Calu3 (cell line): ENCODE data around the gene DGKG. TPM values are rescaled to one million over a fixed set of nuclear protein-coding genes. Genes with fewer than 3 reads are reported as not detected.
A peak's percentile ranks its signal among the peaks of the same experiment; 100 is the strongest.

Experiments
- BruUV-seq: library from RNA; stranded (reverse); fragments of 400-500 nt; replicated peaks from 2 replicates; lab custom pipeline; 2021; lab: Mats Ljungman, UMichigan
- CTCF ChIA-PET: fragments of 300-600 bp; sonication (Branson Sonifier 250); formaldehyde crosslinking; loops from one replicate; lab custom pipeline; 2022; ENCODE audit warnings: antibody characterized with exemption; lab: Charles Lee
- DNase-seq: peaks from one replicate; pipeline ENCODE4 v3.0.0; 2022
- H3K27ac Mint-ChIP-seq: one replicate; pipeline ENCODE4 v1.8.0; 2022; ENCODE audit warnings: mixed read lengths; ENCODE audit not compliant: unreplicated experiment
- H3K27me3 Mint-ChIP-seq: one replicate; pipeline ENCODE4 v1.8.0; 2022; ENCODE audit warnings: mixed read lengths; ENCODE audit not compliant: unreplicated experiment
- H3K36me3 Mint-ChIP-seq: one replicate; pipeline ENCODE4 v1.8.0; 2022; ENCODE audit warnings: mild to moderate bottlenecking, moderate library complexity, mixed read lengths; ENCODE audit not compliant: insufficient read depth, unreplicated experiment
- H3K4me1 Mint-ChIP-seq: one replicate; pipeline ENCODE4 v1.8.0; 2022; ENCODE audit warnings: mild to moderate bottlenecking, low read depth, mixed read lengths; ENCODE audit not compliant: unreplicated experiment
- H3K4me3 Mint-ChIP-seq: one replicate; pipeline ENCODE4 v1.8.0; 2022; ENCODE audit warnings: mild to moderate bottlenecking, low read depth, moderate library complexity, mixed read lengths; ENCODE audit not compliant: unreplicated experiment
- H3K9me3 Mint-ChIP-seq: one replicate; pipeline ENCODE4 v1.8.0; 2022; ENCODE audit warnings: low read depth, mixed read lengths; ENCODE audit not compliant: unreplicated experiment
- intact Hi-C: fragments of 100-400 bp; cut with micrococcal nuclease; formaldehyde crosslinking; loops from one replicate; pipeline ENCODE4 v1.10.0; 2022; ENCODE audit not compliant: unreplicated experiment
- total RNA-seq: library from RNA; stranded (reverse); gene quantifications from 2 replicates; pipeline ENCODE4 v1.2.3, GENCODE V29; 2022
- TF ChIP-seq, protein P1 (sequence below): fragments of 200-600 bp; IDR thresholded peaks from one replicate; pipeline ENCODE4 v1.8.0; 2022; ENCODE audit warnings: antibody characterized with exemption; ENCODE audit not compliant: unreplicated experiment

DGKG gene
- total RNA-seq, 1 experiment from 2014 or later = 5.7 TPM

DNA sequence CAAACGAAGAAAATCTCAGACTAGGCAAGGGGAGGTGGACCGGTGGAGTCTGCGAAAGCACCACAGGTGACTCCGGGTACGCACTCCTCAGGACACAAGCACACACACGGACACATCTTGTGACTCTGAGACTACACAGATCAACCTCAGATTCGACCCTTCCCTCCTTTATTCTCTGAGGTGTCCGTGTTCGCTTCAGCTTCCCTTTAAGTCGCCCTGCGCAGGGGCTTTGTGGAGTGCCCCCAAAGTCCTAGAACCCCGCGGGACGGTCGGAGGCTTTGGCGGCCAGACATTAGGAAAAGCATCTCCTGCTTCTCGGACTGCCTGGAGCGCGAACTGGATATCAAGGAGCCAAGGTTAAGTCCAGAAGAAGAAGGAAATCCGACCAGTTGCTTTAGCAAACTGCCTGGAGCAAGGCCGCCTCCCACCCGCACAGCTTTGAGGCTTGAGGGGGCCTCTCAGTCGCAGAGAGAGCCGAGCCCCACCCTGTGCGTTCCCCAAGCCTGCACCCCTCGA is 730 bp downstream of the DGKG start:
- peaks cover 7% of the 10 kb centered on the region for H3K4me1 Mint-ChIP-seq
- peaks cover 99% of the 10 kb centered on the region for H3K27me3 Mint-ChIP-seq
- intact Hi-C loops = no loop called here
- H3K4me3 Mint-ChIP-seq = peak overlapping the region; percentile 60
- no peaks in the 10 kb centered on the region for H3K9me3 Mint-ChIP-seq
- no peaks in the 10 kb centered on the region for H3K36me3 Mint-ChIP-seq
- H3K27ac Mint-ChIP-seq = no peak overlapping the region
- CTCF ChIA-PET = no interaction called here
- BruUV-seq = no TSS peak
- DNase-seq = no peak
- TF ChIP-seq, protein P1, sequence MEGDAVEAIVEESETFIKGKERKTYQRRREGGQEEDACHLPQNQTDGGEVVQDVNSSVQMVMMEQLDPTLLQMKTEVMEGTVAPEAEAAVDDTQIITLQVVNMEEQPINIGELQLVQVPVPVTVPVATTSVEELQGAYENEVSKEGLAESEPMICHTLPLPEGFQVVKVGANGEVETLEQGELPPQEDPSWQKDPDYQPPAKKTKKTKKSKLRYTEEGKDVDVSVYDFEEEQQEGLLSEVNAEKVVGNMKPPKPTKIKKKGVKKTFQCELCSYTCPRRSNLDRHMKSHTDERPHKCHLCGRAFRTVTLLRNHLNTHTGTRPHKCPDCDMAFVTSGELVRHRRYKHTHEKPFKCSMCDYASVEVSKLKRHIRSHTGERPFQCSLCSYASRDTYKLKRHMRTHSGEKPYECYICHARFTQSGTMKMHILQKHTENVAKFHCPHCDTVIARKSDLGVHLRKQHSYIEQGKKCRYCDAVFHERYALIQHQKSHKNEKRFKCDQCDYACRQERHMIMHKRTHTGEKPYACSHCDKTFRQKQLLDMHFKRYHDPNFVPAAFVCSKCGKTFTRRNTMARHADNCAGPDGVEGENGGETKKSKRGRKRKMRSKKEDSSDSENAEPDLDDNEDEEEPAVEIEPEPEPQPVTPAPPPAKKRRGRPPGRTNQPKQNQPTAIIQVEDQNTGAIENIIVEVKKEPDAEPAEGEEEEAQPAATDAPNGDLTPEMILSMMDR = no peak

DNA sequence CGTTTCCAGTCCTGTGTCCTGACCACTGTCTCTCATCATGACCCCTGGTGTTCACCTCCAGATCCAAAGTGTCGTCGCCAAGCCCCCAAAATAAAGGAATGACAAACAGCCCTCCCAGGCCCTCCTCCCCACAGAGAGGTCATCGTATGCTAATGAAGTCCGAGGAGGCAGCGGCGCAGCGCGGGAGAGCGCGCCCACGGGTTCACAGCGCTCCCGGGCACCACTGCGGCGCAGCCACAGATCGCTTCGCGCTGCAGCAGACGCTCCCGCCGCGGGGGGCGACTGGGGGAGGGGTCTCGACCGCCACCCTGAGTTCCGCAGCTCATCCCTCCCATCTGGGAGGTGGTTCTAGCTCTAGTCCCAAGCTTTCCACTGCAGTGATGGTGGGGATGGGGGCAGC is 1.3 kb downstream of the DGKG start:
- TF ChIP-seq, protein P1 = no peak
- Mint-ChIP-seq H3K9me3 (no peaks in the 10 kb centered on the region), H3K4me3 (no peak overlapping the region), H3K36me3 (no peaks in the 10 kb centered on the region), H3K27me3 (peaks cover 99% of the 10 kb centered on the region), H3K4me1 (peaks cover 7% of the 10 kb centered on the region), H3K27ac (no peak overlapping the region)
- BruUV-seq = no TSS peak
- intact Hi-C loops = no loop called here
- CTCF ChIA-PET = no interaction called here
- DNase-seq = no peak

GRCh38 chr3:186359078-186359477 is 3.0 kb downstream of the DGKG start:
- intact Hi-C loops = no loop called here
- TF ChIP-seq, protein P1 = no peak
- Mint-ChIP-seq H3K9me3 (no peaks in the 10 kb centered on the region), H3K27me3 (peaks cover 99% of the 10 kb centered on the region), H3K4me1 (peaks cover 7% of the 10 kb centered on the region), H3K36me3 (no peaks in the 10 kb centered on the region), H3K4me3 (no peak overlapping the region), H3K27ac (no peak overlapping the region)
- DNase-seq = no peak
- BruUV-seq = no TSS peak
- CTCF ChIA-PET = interaction anchor here (0.6 kb wide), 1 partner anchor 160 kb away, joined by 3 read pairs; no protein-coding TSS in a partner anchor

DNA sequence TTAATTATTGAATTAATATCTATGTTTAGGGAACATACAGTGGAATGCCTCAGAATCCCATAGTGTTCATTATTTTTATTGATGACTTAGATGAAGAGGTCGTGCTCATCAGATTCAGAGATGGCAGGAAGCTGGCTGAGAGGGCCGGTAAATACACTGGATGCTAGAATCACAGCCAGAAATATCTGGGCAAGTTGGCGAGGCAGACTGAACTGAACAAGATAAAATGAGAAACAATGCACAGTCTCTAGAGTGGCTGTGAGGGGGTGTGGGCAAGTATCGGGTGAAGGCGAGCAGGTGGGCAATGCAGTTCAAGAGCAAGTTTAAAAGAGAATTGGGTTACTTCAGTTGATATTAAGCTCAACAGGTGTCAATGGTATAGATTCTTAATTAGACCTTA is 5.9 kb downstream of the DGKG start:
- TF ChIP-seq, protein P1 = no peak
- H3K36me3 Mint-ChIP-seq = no peaks in the 10 kb centered on the region
- BruUV-seq = no TSS peak
- no peak overlapping the region for H3K27ac Mint-ChIP-seq
- peaks cover 99% of the 10 kb centered on the region for H3K27me3 Mint-ChIP-seq
- DNase-seq = no peak
- H3K4me3 Mint-ChIP-seq = no peak overlapping the region
- CTCF ChIA-PET = no interaction called here
- H3K4me1 Mint-ChIP-seq = no peaks in the 10 kb centered on the region
- H3K9me3 Mint-ChIP-seq = no peaks in the 10 kb centered on the region
- intact Hi-C loops = no loop called here
